CD4-positive, alpha-beta T cell treated with Interleukin-21 for 1 hour (primary cell): ENCODE measurements around the gene GNRH2.
"Not testable (repeated sequence)": the region's sequence is repeated elsewhere in the genome, so short reads cannot be mapped to it uniquely, and the experiment has no call there.

Source experiments
- DNase-seq: peaks from one replicate; pipeline ENCODE4 v3.0.0-alpha.2; 2020

Gene GNRH2

DNA sequence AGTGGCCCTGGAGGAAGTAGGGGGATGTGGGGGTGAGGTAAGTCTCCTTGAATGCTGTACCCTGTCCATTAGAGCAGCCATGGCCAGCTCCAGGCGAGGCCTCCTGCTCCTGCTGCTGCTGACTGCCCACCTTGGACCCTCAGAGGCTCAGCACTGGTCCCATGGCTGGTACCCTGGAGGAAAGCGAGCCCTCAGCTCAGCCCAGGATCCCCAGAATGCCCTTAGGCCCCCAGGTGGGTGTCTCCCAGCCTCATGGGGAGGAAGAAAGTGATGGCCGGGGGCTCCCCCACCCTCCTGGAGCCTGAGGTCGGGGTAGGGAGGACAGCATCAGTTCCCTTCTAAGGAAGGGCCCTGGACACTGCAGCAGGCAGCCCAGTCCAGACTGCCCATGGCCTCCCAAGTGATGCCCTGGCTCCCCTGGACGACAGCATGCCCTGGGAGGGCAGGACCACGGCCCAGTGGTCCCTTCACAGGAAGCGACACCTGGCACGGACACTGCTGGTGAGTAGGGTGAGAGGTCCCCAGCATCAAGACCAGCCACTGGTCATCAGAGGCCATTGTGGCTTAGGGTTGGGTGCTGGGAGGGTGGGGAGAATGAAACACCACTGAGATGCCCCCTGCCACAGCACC is 1.0 kb downstream of the GNRH2 start:
- no peak for DNase-seq

DNA sequence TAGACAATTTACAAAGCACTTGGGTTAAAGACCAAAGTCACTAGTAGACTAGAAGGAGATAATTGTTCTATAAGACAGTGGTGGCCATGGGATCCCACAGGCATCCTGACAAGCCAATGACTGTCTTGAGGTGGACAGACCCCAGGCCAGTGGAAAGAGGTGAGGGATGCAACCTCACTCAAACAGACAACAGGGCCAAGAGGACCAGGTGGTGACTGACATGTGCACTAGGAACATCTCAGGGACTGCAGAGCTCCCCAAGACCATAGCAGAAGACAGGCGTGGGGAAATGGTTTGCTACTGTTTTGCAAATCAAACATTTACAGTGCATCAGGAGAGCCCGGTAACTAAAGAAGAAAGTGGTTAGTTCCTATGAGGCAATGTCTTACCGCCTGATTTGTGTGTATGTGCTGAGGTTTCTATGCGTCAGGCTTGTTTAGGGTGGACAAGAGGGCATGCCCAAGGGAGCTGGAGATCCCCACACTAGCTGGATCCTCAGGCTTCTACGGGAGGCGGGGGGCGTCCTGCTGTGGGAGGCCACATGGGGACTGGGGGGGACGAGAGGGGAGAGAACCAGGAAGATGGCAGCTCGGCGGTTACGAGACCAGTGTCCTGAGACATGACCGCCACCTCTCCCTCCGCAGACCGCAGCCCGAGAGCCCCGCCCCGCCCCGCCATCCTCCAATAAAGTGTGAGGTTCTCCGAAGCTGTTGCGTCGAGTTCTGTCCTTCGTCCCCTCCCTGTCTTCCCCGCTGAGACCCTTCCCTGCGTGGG is 1.8 kb downstream of the GNRH2 start:
- peak; percentile 60 for DNase-seq

DNA sequence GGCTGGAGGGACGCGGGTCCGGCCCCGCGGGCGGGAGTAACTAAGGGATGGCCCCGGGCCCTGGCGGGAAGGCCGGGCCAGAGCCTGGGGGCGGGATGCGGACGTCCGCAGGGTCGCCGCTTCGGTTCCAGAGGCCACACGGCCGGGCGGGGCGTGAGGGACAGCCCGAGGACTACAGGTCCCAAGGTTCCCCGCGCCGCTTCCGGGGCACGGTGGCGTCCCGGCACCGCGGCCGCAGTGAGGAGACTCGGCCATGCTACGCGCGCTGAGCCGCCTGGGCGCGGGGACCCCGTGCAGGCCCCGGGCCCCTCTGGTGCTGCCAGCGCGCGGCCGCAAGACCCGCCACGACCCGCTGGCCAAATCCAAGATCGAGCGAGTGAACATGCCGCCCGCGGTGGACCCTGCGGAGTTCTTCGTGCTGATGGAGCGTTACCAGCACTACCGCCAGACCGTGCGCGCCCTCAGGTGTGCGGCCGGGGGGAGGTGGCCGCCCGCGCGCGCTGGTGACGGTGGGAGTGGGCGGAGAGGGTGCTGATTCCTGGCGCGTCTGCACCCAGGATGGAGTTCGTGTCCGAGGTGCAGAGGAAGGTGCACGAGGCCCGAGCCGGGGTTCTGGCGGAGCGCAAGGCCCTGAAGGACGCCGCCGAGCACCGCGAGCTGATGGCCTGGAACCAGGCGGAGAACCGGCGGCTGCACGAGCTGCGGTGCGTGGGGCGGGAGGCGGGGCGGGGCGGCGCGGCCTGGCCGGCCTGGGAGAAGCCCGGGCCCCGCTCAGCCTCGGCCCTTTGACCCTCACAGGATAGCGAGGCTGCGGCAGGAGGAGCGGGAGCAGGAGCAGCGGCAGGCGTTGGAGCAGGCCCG is 2.6 kb downstream of the GNRH2 start, which contains the start of gene MRPS26:
Gene MRPS26, plus strand, starts transcription at position 237 of the 861 bp plus-strand sequence. Its CDS starts 17 bp downstream, at position 254.
- peak; percentile 77 for DNase-seq

DNA sequence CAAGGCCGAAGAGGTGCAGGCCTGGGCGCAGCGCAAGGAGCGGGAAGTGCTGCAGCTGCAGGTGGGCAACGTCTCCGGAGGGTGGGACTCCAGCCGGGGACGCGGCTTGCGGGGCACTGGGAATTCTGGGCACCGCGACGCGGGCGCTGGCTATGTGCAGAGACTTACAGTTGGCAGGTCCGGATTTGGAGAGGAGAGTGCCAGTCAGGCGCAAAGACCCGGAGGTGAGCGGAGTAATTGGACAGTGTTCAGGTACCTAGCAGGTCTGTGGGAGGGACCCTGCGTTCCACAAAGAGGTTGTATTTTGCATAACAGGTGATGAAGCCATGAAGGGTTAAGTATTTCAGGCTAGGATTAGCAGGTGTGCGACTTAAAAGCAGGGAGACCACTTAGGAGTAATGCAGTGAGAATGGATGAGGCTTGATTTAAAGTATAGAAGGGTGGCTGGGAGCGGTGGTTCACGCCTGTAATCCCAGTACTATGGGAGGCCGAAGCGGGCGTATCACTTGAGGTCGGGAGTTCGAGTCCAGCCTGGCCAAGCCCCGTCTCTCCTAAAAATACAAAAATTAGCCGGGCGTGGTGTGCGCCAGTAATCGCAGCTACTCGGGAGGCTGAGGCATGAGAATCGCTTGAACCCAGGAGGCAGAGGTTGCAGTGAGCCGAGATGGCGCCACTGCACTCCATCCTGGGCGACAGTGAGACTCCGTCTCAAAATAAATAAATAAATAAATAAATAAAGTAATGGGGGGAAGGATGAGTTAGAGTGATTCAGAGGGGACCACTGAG is 3.4 kb downstream of the GNRH2 start:
- DNase-seq: no peak

DNA sequence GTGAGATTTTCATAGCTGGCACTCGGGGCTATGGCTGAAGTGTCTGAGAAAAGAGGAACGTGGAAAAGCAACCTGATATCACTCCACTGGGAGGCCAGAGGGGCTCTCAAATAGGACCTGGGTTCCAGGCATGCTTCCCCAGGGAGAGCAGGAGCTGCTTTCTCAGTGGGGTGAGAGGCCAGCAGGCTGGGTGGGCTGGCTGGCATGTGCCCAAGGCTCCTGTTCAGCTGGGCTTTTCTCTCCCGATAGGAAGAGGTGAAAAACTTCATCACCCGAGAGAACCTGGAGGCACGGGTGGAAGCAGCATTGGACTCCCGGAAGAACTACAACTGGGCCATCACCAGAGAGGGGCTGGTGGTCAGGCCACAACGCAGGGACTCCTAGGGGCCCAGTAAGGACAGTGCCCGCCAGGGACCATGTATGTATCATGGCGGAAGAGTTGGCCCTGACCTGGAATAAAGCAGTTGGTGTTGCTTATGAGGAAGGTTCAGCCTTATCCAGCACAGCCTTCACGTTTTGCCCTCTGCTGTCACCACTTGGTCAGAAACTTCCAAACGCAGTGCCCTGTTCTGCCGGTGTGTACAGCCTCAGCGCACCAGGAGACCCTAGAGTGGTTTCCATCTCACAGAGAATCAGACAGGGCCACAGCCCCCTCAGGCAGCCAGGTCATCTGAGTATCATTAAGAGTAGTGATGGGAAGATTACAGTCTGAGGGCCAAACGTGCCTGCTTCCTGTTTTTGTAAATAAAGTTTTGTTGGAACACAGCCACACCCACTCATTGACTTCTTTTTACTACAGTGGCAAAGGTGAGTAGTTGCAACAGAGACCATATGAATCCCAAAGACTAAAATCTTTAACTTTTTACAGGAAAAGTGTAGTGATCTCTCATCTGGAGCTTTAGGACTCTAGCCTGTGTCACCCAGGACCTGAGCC is 4.3 kb downstream of the GNRH2 start:
- DNase-seq: no peak

DNA sequence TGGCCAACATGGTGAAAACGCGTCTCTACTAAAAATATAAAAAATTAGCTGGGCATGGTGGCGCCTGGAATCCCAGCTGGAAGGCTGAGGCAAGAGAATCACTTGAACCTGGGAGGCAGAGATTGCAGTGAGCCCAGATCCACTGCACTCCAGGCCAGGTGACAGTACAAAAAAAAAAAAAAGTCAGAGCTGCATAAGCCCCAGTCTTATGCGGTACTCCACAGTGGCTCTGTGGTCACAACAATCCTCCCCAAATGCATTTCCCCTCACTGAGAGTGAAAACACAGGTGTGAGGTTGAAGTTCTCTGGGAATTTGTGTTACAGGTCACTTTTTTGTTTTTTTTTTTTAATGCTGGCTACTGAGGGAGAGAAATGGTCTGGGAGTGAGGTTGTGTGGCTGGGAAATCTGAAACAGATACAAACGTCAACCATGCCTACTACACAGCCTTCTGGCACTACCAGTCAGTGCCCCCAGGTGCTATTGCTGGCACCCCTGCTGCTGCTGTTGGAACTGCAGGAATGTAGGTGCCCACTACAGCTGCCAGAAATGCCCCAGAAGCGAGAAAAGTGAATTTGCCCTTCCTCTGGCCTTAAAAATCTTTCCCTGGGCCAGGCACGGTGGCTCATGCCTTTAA is 8.1 kb downstream of the GNRH2 start:
- no peak for DNase-seq

DNA sequence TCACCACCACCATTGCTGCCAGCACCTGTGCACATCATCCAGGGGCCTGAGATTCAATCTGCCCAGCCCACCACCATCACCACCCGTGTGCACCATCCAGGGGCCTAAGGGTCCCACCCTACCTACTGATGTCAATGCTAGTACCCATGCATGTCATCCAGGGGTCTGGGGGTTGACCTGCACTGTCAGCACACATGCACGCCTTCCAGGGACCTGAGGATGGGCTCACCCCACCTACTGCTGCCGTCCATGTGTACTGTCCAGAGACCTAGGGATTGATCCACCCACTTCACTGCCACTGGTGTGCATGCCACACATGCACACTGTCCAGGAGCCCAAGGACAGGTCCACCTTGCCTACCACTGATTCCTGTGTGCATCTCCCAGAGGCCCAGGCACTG is 16.1 kb downstream of the GNRH2 start:
- no peak for DNase-seq

DNA sequence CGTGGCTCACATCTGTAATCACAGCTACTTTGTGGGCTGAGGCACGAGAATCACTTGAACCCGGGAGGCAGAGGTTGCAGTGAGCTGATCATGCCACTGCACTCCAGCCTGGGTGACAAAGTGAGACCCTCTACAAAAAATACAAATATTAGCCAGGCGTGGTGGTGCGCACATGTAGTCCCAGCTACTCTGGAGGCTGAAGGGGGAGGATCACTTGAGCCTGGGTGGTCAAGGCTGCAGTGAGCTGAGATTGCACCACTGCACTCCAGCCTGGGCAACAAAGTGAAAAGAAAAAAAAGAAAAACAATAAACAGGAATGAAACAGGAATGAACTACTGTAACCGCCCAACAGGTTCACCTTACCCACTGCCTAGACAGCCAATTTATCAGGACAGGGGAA is 20.7 kb downstream of the GNRH2 start:
- DNase-seq: not testable (repeated sequence)

DNA sequence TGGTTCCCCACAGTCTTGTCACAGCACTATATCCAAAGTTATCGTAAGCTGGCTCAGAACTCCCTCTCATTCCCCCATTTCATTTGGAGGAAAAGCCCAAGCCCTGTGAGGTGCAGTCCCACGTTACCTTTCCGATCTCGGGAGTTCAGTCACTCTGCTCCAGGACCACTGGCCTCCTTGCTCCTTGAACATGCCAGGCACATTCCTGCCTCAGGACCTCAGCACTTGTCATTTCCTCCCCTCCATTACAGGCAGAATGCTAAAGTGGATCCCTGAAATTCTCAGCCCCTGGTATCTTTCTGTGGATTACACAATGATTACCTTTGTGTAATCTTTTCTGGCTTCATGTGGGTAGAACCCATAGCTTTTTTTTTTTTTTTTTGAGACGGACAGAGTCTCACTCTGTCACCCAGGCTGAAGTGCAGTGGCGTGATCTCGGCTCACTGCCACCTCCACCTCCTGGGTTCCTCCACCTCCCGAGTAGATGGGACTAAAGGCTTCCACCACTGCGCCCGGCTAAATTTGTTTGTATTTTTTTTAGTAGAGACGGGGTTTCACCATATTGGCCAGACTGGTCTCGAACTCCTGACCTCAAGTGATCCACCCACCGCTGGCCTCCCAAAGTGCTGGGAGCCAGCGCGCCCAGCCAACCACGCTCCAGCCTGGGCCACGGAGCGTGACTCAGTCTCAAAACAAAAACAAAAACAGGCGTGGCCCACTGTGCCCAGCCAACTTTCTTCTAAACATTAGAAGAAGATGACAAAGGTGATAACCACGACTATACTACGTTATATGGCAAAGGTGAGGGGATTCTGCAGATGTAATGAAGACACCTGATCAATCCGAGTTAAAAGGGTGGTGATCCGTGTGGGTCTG is 24.0 kb downstream of the GNRH2 start:
- no peak for DNase-seq

DNA sequence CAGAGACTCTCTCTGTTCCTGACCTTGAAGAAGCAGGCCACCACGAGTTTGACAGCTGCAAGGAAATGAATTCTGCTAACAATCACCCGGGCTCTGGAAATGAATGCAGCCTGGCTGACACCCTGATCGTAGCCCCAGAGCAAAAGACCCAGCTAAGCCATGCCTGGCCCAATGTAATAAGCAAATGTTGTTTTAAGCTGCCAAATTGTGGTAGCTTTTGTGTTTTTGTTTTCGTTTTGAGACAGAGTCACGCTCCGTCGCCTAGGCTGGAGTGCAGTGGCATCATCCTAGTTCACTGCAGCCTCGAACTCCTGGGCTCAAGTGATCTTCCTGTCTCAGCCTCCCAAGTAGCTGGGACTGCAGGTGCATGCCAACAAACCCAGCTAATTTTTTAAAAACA is 24.7 kb downstream of the GNRH2 start:
- DNase-seq: no peak

DNA sequence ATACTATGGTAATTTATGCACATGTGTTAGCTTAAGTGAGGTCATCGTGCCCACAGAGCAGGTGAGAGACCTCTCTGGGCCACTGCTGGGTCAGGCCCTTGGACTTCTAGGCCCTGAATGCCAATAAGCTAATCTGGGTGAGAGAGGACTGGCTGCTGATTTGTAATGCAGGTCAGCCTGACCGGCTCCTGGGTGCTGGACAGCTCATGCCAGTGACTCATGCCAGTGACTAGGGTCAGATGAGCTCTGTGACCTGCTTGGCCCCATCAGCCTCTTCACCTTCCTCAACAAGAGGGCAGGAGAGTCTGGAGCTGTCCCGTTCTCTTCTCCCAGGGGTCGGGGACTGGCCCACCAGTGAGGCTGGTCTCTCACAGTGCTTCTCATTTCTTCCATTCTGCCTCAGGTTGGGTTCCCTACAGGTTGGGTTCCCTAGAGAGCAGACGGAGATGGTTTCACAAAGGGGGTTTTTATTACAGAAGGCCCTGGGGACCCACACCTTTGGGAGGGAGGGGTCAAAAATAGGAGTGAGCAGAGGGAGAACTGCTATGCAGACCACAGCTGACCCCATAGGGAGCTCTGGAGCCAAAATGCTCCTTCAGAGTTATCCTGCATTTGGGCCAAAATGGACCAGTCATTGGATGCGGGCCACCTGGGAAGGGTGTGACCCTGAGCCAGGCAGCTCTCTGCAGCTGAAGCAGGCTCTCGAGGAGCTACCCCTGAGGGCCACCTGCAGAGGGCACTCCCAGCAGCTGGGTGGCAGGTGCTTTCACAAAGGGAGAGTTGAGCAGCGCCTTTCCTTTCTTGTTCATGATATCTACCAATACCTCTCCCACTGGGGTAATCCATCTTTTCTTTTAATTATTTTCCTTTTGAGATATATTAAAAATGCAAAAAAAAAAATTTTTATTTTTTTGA is 25.8 kb downstream of the GNRH2 start:
- DNase-seq: peak; percentile 36

DNA sequence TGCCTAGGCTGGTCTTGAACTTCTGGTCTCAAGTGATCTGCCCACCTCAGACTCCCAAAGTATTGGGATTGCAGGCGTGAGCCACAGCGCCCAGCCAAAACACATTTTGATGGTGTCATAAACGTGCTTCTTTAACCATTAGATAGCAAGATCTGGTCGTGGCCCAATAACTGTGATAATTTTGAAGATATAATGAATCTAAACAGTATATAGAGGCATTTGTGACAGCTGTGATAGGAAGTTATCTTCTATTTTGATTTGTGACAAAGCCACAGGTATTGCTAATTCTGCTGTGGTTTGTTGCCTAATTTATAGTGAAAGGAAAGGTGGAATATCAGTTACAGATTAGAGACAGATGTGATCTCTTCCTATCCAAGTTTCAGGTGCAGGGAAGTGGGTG is 27.3 kb downstream of the GNRH2 start:
- no peak for DNase-seq

DNA sequence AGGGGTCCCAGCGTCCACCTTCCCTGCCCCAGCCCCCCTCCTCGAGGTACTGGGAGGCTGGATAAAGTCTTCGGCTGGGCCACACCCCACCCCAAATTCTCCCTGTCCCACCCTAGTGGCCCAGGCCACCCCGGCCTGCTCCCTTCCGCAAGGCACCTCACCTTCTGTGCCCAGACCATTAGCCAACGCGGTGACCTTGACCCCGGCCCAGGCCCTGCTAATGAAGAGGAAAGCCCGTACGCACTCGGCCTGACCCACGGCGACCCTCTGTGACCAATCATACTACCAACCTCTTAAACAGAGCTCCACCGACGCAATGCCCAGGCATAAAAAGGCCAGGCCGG is 27.8 kb downstream of the GNRH2 start:
- no peak for DNase-seq

DNA sequence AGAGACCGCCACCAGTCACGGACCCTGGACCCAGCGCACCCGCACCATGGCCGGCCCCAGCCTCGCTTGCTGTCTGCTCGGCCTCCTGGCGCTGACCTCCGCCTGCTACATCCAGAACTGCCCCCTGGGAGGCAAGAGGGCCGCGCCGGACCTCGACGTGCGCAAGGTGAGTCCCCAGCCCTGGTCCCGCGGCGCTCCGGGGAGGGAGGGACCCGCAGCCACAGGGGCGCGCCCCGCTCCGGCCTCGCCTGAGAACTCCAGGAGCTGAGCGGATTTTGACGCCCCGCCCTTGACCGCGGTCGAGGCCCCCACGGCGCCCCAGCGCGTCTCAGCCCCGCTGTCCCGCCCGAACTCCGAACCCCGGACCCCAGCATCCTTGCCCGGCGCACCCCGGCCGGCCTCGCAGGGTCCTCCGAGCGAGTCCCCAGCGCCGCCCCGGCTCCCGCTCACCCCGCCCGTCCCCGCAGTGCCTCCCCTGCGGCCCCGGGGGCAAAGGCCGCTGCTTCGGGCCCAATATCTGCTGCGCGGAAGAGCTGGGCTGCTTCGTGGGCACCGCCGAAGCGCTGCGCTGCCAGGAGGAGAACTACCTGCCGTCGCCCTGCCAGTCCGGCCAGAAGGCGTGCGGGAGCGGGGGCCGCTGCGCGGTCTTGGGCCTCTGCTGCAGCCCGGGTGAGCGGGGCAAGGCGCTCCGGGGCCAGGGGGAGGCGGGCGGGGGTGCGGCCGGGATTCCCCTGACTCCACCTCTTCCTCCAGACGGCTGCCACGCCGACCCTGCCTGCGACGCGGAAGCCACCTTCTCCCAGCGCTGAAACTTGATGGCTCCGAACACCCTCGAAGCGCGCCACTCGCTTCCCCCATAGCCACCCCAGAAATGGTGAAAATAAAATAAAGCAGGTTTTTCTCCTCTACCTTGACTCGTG is 28.4 kb downstream of the GNRH2 start, which contains the start of gene OXT:
Gene OXT, plus strand, starts transcription at position 11 of the 920 bp plus-strand sequence. Its CDS starts 36 bp downstream, at position 47.
- peak; percentile 78 for DNase-seq

DNA sequence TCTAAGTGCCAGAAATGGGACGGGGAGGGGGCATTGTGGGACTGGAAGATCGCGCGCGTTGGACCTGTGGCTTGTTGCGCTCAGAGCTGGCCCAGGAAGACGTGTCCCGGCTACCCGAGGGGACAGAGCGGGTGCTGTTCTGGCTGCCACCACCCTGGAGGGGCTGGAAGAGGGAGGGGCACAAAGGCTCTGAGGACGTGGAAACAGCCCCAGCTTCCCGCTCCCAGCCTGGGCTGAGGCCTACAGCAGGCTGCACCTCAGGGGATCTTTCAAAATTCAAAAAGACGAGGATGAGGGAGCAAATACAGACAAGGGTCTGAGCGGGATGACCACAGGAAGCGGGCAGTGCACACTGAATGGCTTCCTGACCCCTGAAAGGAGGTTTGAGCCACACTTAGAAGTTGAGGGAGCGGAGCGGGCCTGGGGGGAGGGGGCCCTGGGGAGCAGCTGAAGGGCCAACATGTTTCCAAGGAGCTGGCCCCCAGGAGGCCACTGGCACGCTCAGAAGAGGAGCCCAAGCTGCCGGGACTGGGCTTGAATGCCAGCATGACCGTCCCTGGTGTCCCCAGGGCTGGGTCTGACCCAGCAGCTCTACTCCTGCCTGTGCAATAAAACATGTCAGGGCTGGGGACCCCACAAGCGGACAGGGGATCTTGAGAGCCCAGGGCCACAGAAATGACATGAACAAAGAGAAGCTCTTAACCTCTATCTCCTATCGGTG is 29.3 kb downstream of the GNRH2 start:
- no peak for DNase-seq

DNA sequence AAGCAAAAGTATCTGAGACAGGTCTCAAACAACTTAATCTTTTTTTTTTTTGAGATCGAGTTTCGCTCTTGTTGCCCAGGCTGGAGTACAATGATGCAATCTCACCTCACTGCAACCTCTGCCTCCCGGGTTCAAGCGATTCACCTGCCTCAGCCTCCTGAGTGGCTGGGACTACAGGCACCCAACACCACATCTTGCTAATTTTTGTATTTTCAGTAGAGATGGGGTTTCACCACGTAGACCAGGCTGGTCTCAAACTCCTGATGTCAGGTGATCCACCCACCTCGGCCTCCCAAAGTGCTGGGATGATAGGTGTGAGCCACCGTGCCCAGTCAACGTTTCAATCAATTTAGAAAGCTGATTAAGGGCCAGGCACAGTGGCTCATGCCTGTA is 29.8 kb downstream of the GNRH2 start:
- not testable (repeated sequence) for DNase-seq

DNA sequence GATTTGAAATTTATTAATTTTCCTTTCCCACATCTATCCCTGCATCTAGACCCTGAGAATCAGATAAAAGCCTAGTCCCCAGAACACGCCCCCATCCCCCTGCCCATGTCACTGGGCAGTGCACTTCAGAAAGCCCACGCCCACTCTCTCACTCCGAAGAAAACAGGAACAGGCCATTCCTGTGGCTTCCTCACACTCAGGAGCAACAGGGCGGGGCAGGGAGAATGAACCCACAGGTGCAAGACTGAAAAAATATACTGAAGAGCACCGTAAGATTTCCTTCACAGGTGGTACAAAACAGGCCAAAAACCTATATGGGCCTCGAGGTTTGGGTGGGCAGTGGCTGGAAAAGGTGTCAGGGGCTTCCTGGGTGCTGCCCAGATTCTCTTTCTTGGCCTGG is 31.4 kb downstream of the GNRH2 start:
- DNase-seq: no peak
